HL-60/S4 treated with phorbol 12-myristate 13-acetate at 8.2 ng/mL for 4 days and 3 days (cell line): ENCODE data around the gene TYR.
"Not testable (repeated sequence)": the region's sequence is repeated elsewhere in the genome, so short reads cannot be mapped to it uniquely, and the experiment has no call there.

Source experiments
- in situ Hi-C: fragments of 300-500 bp; cut with MboI; formaldehyde crosslinking; loops from 2 replicates; pipeline ENCODE4 v1.15.0; 2022; ENCODE audit warnings: low sequenced_read_pairs

The TYR gene

DNA sequence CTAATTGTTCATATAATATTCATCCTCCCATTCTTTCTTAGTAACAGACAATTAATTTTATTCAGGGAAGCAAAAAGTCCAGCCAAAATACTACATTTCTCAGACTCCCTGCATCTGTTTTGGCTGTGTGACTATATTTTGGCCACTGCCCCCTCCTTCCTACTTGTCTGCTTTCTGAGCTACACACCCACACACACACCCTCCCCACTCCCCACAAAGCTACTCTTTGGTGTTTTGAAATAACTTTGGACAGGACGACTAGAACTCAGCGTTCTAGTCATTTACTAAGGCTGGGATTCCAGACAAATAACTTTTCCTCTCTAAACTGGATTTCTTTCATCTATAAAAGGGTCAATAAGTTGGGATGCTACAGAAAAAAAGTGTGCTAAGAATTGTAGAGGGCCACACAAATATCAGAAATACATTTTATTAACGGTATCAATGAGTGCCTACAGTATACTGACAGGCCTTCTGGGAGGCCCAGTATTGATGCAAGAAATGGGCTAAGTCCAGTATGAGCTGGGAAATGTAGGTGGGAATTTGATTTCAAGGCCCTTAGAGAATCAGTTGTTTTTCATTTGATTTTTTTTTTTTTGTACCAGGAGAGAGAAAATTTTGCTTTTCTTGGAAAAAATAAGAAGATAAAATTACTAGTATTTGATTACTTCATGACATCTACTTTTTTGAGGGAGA lies 165.4 kb downstream of the TYR start:
- in situ Hi-C loops, result not testable (repeated sequence)
